ENCODE data around the gene LRSAM1.

The LRSAM1 gene

DNA sequence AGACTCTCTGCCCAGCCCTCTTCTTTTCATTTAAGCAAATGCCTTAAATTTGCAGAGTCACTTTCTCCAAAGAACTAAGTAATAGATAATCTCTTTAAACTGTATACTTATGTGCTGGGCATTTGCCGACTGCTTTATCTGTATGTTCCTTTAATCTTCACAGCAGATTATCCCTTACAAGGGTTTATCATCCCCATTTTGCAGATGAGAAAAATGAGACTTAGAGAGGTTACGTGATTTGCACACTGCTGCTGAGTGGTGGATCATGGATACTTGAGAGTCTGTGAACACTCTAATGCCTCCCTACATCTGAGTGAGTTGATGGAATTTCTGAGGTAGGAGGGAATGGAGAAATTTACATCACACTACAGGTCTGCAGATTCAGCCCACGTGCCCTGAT is 23.0 kb upstream of the LRSAM1 start:
- no peaks in the 10 kb centered on the region for H3K9me3 ChIP-seq (ENCODE audit: control insufficient read depth in 2 of 2, low read length in 2 of 2)

DNA sequence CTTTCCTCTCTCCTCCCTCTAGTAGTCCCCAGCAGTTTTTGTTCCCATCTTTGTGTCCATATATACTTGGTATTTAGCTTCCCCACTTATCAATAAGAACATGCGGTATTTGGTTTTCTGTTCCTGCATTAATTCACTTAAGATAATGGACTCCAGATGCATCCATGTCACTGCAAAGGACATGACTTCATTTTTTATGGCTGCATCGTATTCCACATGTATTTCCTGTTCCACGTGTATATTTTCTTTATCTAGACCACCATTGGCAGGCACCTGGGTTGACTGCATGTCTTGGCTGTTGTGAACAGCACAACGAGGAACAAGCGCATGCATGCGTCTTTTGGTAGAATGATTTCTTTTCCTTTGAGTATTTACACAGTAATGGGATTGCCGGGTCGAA is 20.9 kb upstream of the LRSAM1 start:
- Histone ChIP-seq H3K36me3 (ENCODE audit: control insufficient read depth in 2 of 2, insufficient read depth in 2 of 2, low read length in 2 of 2) (peaks cover 32 to 45% of the 10 kb centered on the region in 2 donors), H3K9ac (ENCODE audit: low read length in 2 of 2) (no peak overlapping the region), H3K27ac (ENCODE audit: low read length) (no peak overlapping the region), H3K9me3 (ENCODE audit: control insufficient read depth in 2 of 2, low read length in 2 of 2) (no peaks in the 10 kb centered on the region), H3K4me3 (ENCODE audit: low read length in 2 of 2) (no peak overlapping the region), H3K27me3 (ENCODE audit: control insufficient read depth in 1 of 2, insufficient read depth in 2 of 2, low read length in 2 of 2) (no peaks in the 10 kb centered on the region), H3K4me1 (ENCODE audit: control insufficient read depth, insufficient read depth, low read length) (peaks cover 5% of the 10 kb centered on the region)

More for the DNA sequence above, 23.0 kb upstream of the LRSAM1 start:
- Histone ChIP-seq H3K27ac (ENCODE audit: low read length) (no peak overlapping the region), H3K27me3 (ENCODE audit: control insufficient read depth in 1 of 2, insufficient read depth in 2 of 2, low read length in 2 of 2) (no peaks in the 10 kb centered on the region), H3K4me1 (ENCODE audit: control insufficient read depth, insufficient read depth, low read length) (peaks cover 12% of the 10 kb centered on the region), H3K36me3 (ENCODE audit: control insufficient read depth in 2 of 2, insufficient read depth in 2 of 2, low read length in 2 of 2) (peaks cover 13 to 27% of the 10 kb centered on the region in 2 donors), H3K9ac (ENCODE audit: low read length in 2 of 2) (no peak overlapping the region), H3K4me3 (ENCODE audit: low read length in 2 of 2) (no peak overlapping the region)

DNA sequence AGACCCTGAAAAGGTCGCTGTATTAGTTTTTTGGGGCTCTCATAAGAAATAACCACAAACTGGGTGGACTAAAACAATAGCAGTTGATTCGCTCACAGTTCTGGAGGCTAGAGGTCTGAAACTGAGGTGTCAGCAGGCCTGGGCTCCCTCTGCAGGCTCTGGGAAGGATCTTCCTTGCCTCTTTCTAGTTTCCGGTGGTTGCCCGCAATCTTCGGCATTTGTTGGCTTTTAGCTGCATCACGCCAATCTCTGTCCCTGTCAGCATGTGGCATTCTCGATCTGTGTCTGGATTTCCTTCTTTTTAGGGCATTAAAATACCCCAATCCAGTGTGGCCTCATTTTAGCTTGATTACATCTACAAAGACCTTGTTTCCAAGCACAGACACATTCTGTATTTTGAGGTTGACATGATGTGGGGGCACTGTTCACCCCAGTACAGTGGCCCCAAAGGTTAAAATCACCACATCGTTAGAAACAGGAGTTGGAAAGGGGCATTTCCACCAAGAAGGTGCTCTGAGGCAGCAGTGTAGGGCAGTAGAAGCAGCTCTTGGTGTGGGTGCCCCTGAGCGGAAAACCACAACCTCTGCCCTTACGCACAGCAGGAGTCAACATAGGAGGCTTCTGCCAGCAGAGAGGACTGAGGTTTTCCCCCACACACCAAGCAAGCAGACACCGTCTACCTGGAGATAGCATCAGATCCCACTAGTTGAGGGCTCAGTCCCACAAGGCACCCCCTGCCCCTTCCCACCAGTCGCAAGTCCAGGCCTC is 13.6 kb upstream of the LRSAM1 start:
- Histone ChIP-seq H3K36me3 (ENCODE audit: control insufficient read depth in 2 of 2, insufficient read depth in 2 of 2, low read length in 2 of 2) (peaks cover 63 to 76% of the 10 kb centered on the region in 2 donors), H3K4me1 (ENCODE audit: control insufficient read depth, insufficient read depth, low read length) (no peaks in the 10 kb centered on the region), H3K27me3 (ENCODE audit: control insufficient read depth in 1 of 2, insufficient read depth in 2 of 2, low read length in 2 of 2) (no peaks in the 10 kb centered on the region), H3K27ac (ENCODE audit: low read length) (no peak overlapping the region), H3K9me3 (ENCODE audit: control insufficient read depth in 2 of 2, low read length in 2 of 2) (no peaks in the 10 kb centered on the region), H3K4me3 (ENCODE audit: low read length in 2 of 2) (no peak overlapping the region), H3K9ac (ENCODE audit: low read length in 2 of 2) (no peak overlapping the region)

DNA sequence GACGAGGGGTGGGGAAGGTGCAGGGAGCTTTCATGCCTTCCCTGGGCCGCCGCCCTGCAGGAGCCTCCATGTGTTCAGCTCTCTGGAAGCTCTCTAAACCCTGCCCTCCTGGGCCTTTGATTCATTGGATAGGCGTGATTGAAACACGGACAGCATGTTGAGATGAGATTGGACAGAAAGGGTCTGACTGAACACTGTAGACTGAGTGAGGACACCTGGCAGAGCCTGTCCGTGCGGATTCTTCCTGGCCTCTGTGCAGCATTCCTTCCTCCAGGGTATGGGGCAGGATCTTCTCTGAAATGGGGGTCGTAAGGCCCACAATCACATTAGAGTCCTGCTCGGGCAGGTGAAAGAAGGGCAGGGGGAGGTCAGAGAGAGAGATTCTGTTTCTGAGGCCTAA is 12.9 kb upstream of the LRSAM1 start:
- Histone ChIP-seq H3K9ac (ENCODE audit: low read length in 2 of 2) (no peak overlapping the region), H3K36me3 (ENCODE audit: control insufficient read depth in 2 of 2, insufficient read depth in 2 of 2, low read length in 2 of 2) (peaks cover 59 to 74% of the 10 kb centered on the region in 2 donors), H3K4me1 (ENCODE audit: control insufficient read depth, insufficient read depth, low read length) (no peaks in the 10 kb centered on the region), H3K4me3 (ENCODE audit: low read length in 2 of 2) (no peak overlapping the region), H3K9me3 (ENCODE audit: control insufficient read depth in 2 of 2, low read length in 2 of 2) (no peaks in the 10 kb centered on the region), H3K27ac (ENCODE audit: low read length) (no peak overlapping the region), H3K27me3 (ENCODE audit: control insufficient read depth in 1 of 2, insufficient read depth in 2 of 2, low read length in 2 of 2) (no peaks in the 10 kb centered on the region)

DNA sequence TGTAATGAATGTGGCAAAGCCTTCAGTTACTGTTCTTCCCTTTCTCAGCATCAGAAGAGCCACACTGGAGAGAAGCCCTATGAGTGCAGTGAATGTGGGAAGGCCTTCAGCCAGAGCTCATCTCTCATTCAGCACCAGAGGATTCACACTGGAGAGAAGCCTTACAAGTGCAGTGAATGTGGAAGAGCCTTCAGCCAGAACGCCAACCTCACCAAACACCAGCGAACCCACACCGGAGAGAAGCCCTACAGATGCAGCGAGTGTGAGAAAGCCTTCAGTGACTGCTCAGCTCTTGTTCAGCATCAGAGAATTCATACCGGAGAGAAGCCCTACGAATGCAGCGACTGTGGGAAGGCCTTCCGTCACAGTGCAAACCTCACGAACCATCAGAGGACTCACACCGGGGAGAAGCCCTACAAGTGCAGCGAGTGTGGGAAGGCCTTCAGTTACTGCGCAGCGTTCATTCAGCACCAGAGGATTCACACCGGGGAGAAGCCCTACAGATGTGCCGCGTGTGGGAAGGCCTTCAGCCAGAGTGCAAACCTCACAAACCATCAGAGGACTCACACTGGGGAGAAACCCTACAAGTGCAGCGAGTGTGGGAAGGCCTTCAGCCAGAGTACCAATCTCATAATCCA is 6.9 kb upstream of the LRSAM1 start:
- no peaks in the 10 kb centered on the region for H3K27me3 ChIP-seq (ENCODE audit: control insufficient read depth in 1 of 2, insufficient read depth in 2 of 2, low read length in 2 of 2)
- H3K4me1 ChIP-seq (ENCODE audit: control insufficient read depth, insufficient read depth, low read length), result peaks cover 6% of the 10 kb centered on the region
- no peak overlapping the region for H3K4me3 ChIP-seq (ENCODE audit: low read length in 2 of 2)
- no peak overlapping the region for H3K9ac ChIP-seq (ENCODE audit: low read length in 2 of 2)
- peaks cover 53 to 70% of the 10 kb centered on the region in 2 donors for H3K36me3 ChIP-seq (ENCODE audit: control insufficient read depth in 2 of 2, insufficient read depth in 2 of 2, low read length in 2 of 2)
- no peak overlapping the region for H3K27ac ChIP-seq (ENCODE audit: low read length)
- no peaks in the 10 kb centered on the region for H3K9me3 ChIP-seq (ENCODE audit: control insufficient read depth in 2 of 2, low read length in 2 of 2)

DNA sequence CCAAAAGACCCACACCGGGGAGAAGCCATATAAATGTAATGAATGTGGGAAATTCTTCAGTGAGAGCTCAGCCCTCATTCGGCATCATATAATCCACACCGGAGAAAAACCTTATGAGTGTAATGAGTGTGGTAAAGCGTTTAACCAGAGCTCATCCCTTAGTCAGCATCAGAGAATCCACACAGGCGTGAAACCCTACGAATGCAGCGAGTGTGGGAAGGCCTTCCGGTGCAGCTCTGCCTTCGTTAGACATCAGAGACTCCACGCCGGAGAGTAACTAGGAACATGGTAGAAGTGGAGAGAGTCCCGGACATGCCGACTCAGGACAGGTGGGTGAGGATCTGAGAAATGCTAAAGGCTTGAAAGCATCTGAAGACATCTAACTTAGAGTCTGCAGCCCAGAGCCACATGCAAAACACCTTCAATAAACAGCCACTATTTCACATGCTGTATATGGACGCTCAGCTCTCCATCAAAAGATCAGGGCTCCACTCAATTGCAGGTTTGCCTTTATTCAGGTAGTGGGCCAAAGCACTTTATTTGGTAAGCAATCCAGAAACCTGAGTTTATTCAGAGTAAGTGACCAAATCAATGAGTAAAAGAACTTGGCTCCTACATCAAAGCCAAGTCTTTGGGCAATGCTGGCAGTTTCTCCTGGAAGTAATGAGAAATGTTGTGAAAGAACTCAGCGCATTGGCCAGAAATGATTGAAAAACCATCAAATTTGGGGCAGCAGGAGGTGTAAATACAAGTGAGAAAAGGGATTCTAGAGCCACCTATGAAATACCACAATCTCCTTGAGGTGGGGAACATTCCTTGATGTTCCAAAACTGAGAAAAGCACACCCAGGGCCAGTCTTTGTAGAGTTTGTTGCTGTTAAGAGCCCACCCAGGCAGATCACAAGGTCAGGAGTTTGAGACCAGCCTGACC is 6.1 kb upstream of the LRSAM1 start:
- H3K36me3 ChIP-seq (ENCODE audit: control insufficient read depth in 2 of 2, insufficient read depth in 2 of 2, low read length in 2 of 2), result peaks cover 50 to 70% of the 10 kb centered on the region in 2 donors
- no peaks in the 10 kb centered on the region for H3K27me3 ChIP-seq (ENCODE audit: control insufficient read depth in 1 of 2, insufficient read depth in 2 of 2, low read length in 2 of 2)
- peaks cover 13% of the 10 kb centered on the region for H3K4me1 ChIP-seq (ENCODE audit: control insufficient read depth, insufficient read depth, low read length)
- no peaks in the 10 kb centered on the region for H3K9me3 ChIP-seq (ENCODE audit: control insufficient read depth in 2 of 2, low read length in 2 of 2)
- H3K27ac ChIP-seq (ENCODE audit: low read length), result peak overlapping the region; percentile 11
- no peak overlapping the region for H3K9ac ChIP-seq (ENCODE audit: low read length in 2 of 2)
- H3K4me3 ChIP-seq (ENCODE audit: low read length in 2 of 2), result no peak overlapping the region

DNA sequence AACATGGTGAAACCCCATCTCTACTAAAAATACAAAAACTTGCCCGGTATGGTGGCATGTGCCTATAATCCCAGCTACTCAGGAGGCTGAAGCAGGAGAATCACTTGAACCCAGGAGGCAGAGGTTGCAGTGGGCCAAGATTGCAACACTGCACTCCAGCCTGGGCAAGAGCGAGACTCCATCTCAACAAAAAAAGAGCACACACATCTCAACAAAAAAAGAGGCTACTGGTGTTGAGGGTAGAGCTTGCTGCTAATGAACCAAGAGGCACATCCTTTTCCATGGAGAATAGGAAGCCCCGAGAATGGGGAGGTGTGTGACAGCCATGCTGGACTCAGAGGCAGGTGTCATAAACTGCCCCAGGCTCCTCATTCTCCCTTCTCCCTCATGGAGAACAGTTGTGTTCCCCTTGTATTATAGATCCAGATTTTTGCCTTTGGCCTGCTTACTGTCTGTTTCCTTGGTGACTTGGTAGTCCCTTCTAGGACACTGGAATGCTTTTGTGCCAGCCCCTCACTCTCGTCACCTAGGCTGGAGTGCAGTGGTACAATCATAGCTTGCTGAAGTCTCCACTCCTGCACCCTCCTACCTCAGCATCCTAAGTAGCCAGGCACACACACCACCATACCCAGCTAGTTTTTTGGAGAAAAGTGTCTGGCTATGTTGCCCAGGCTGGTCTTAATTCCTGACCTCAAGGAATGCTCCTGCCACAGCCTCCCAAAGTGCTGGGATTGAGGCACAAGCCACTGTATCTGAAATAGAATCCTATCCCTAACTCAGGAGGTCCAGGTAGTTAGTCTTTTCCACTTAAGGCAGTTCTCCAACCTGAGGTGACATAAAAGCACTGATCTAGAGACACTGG is 5.2 kb upstream of the LRSAM1 start:
- H3K27me3 ChIP-seq (ENCODE audit: control insufficient read depth in 1 of 2, insufficient read depth in 2 of 2, low read length in 2 of 2), result no peaks in the 10 kb centered on the region
- no peaks in the 10 kb centered on the region for H3K9me3 ChIP-seq (ENCODE audit: control insufficient read depth in 2 of 2, low read length in 2 of 2)
- no peak overlapping the region for H3K4me3 ChIP-seq (ENCODE audit: low read length in 2 of 2)
- H3K36me3 ChIP-seq (ENCODE audit: control insufficient read depth in 2 of 2, insufficient read depth in 2 of 2, low read length in 2 of 2), result peaks cover 49 to 62% of the 10 kb centered on the region in 2 donors
- no peak overlapping the region for H3K9ac ChIP-seq (ENCODE audit: low read length in 2 of 2)
- peaks cover 19% of the 10 kb centered on the region for H3K4me1 ChIP-seq (ENCODE audit: control insufficient read depth, insufficient read depth, low read length)
- peak overlapping the region; percentile 11 for H3K27ac ChIP-seq (ENCODE audit: low read length)

DNA sequence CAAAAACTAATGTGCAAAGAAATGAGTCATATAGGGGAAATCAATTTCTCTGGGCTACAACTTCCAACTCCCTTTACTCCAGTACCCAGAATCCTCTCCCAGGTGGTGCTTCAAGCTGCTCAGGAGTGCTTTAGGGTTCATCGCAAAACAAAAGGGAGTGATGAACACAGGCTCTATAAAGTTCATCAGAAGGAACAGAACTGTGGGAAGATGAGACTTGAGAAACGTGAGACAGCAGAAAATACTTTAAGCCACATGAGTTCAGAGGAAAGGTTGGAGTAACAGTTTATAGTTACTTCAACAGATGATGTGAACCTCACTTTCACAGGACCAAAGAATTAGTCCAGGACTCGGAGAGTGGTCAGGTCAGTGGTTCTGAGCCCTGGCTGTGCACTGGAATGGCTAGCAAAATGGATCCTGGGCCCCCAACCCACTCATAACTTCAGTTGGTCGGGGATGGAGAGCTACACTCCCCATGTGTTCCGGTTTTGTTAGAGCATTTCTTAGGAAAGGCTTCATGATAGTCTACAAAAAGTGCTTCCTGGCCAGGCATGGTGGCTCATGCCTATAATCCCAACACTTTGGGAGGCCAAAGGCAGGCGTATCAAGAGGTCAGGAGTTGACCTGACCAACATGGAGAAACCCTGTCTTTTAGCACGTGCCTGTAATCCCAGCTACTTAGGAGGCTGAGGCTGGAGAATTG is 4.4 kb upstream of the LRSAM1 start:
- Histone ChIP-seq H3K36me3 (ENCODE audit: control insufficient read depth in 2 of 2, insufficient read depth in 2 of 2, low read length in 2 of 2) (peaks cover 44 to 60% of the 10 kb centered on the region in 2 donors), H3K27ac (ENCODE audit: low read length) (no peak overlapping the region), H3K9ac (ENCODE audit: low read length in 2 of 2) (no peak overlapping the region), H3K27me3 (ENCODE audit: control insufficient read depth in 1 of 2, insufficient read depth in 2 of 2, low read length in 2 of 2) (no peaks in the 10 kb centered on the region), H3K9me3 (ENCODE audit: control insufficient read depth in 2 of 2, low read length in 2 of 2) (no peaks in the 10 kb centered on the region), H3K4me3 (ENCODE audit: low read length in 2 of 2) (no peak overlapping the region), H3K4me1 (ENCODE audit: control insufficient read depth, insufficient read depth, low read length) (peaks cover 21% of the 10 kb centered on the region)

DNA sequence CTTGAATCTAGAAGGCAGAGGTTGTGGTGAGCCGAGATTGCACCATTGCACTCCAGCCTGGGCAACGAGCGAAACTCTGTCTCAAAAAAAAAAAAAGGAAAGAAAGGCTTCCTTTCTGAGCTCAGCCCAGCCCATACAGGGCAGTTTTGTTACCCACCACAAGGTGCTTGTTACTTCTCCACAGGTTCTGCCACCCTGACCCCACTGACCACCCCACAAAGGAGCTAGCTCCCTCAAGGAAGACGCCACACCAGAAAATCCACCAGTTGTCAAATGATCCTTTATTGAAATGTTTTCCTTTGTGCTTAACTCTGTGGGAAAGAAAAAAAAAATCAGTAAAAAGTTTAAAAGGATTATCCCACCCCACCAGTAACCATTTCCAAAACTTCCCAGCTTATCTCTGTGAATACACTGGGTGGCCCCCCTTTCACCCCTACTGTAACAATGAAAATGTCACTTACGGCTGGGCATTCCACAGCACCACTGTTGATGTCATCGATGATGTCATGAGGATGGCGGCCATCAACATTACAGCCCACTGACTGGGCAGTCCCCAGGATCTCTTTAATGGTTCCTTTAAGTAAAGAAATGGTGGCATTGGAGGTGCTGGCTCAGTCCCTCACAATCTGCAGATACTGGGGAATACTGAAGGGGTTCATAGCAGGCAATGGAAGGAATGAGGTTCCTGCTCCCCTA is 3.7 kb upstream of the LRSAM1 start:
- Histone ChIP-seq H3K27ac (ENCODE audit: low read length) (no peak overlapping the region), H3K27me3 (ENCODE audit: control insufficient read depth in 1 of 2, insufficient read depth in 2 of 2, low read length in 2 of 2) (no peaks in the 10 kb centered on the region), H3K9me3 (ENCODE audit: control insufficient read depth in 2 of 2, low read length in 2 of 2) (no peaks in the 10 kb centered on the region), H3K9ac (ENCODE audit: low read length in 2 of 2) (no peak overlapping the region), H3K36me3 (ENCODE audit: control insufficient read depth in 2 of 2, insufficient read depth in 2 of 2, low read length in 2 of 2) (peaks cover 44 to 59% of the 10 kb centered on the region in 2 donors), H3K4me1 (ENCODE audit: control insufficient read depth, insufficient read depth, low read length) (peaks cover 28% of the 10 kb centered on the region), H3K4me3 (ENCODE audit: low read length in 2 of 2) (no peak overlapping the region)
